ENCODE measurements around the gene KATNIP. TPM values are rescaled to one million over a fixed set of nuclear protein-coding genes. Genes with fewer than 3 reads are reported as not detected.
"Not testable (repeated sequence)": the region's sequence is repeated elsewhere in the genome, so short reads cannot be mapped to it uniquely, and the experiment has no call there.

The KATNIP gene
- total RNA-seq, 2 experiments from 2014 or later, result 9.8 to 13.7 TPM

- intact Hi-C loops (cut with micrococcal nuclease), result no loop called here
- ChIA-PET CTCF (no interaction called here), POLR2A (no interaction called here)
- no peaks in the 10 kb centered on the region for H3K27me3 Mint-ChIP-seq
- H3K9me3 Mint-ChIP-seq, result no peaks in the 10 kb centered on the region
- no peaks in the 10 kb centered on the region for H3K4me1 Mint-ChIP-seq (ENCODE audit: low read depth)
- no peak overlapping the region for H3K4me3 Mint-ChIP-seq
- no peak for DNase-seq
- H3K36me3 Mint-ChIP-seq, result no peaks in the 10 kb centered on the region
- H3K27ac Mint-ChIP-seq, result no peak overlapping the region
Observed at GRCh38 chr16:27568077-27568476, 18.1 kb downstream of the KATNIP start.

- H3K4me1 Mint-ChIP-seq (ENCODE audit: low read depth); H3K27ac Mint-ChIP-seq; DNase-seq; H3K4me3 Mint-ChIP-seq; H3K9me3 Mint-ChIP-seq; intact Hi-C loops (cut with micrococcal nuclease); H3K27me3 Mint-ChIP-seq; H3K36me3 Mint-ChIP-seq; POLR2A ChIA-PET; CTCF ChIA-PET: not testable (repeated sequence)
Observed at GRCh38 chr16:27570986-27571385, 21.0 kb downstream of the KATNIP start.

GRCh38 chr16:27571433-27572326, 21.7 kb downstream of the KATNIP start:
- intact Hi-C loops (cut with micrococcal nuclease), result no loop called here
- Mint-ChIP-seq H3K4me3 (no peak overlapping the region), H3K9me3 (no peaks in the 10 kb centered on the region), H3K4me1 (ENCODE audit: low read depth) (no peaks in the 10 kb centered on the region), H3K27ac (no peak overlapping the region), H3K36me3 (no peaks in the 10 kb centered on the region), H3K27me3 (no peaks in the 10 kb centered on the region)
- DNase-seq, result no peak
- ChIA-PET POLR2A (interaction anchor here (1.9 kb wide), 1 partner anchor 21 kb away, joined by 6 read pairs; no protein-coding TSS in a partner anchor), CTCF (no interaction called here)

- ChIA-PET POLR2A (interaction anchor here (1.9 kb wide), 1 partner anchor 22 kb away, joined by 6 read pairs; no protein-coding TSS in a partner anchor), CTCF (no interaction called here)
- Mint-ChIP-seq H3K27me3 (no peaks in the 10 kb centered on the region), H3K9me3 (no peaks in the 10 kb centered on the region), H3K4me3 (no peak overlapping the region), H3K36me3 (no peaks in the 10 kb centered on the region), H3K4me1 (ENCODE audit: low read depth) (no peaks in the 10 kb centered on the region), H3K27ac (no peak overlapping the region)
- intact Hi-C loops (cut with micrococcal nuclease), result no loop called here
- no peak for DNase-seq
Observed at GRCh38 chr16:27572711-27573110, 22.8 kb downstream of the KATNIP start.

- Mint-ChIP-seq H3K4me3 (no peak overlapping the region), H3K4me1 (ENCODE audit: low read depth) (peaks cover 12% of the 10 kb centered on the region), H3K9me3 (no peaks in the 10 kb centered on the region), H3K36me3 (peaks cover 4% of the 10 kb centered on the region), H3K27me3 (no peaks in the 10 kb centered on the region), H3K27ac (no peak overlapping the region)
- intact Hi-C loops (cut with micrococcal nuclease), result no loop called here
- no peak for DNase-seq
- ChIA-PET CTCF (no interaction called here), POLR2A (no interaction called here)
Observed at GRCh38 chr16:27576729-27577128, 26.8 kb downstream of the KATNIP start.

- Mint-ChIP-seq H3K27ac (no peak overlapping the region), H3K9me3 (no peaks in the 10 kb centered on the region), H3K4me1 (ENCODE audit: low read depth) (peaks cover 12% of the 10 kb centered on the region), H3K4me3 (no peak overlapping the region), H3K36me3 (peaks cover 18% of the 10 kb centered on the region), H3K27me3 (no peaks in the 10 kb centered on the region)
- intact Hi-C loops (cut with micrococcal nuclease), result no loop called here
- DNase-seq, result no peak
- ChIA-PET CTCF (no interaction called here), POLR2A (interaction anchor here (1.8 kb wide), 1 partner anchor 29 kb away, joined by 7 read pairs; the partner anchor contains the start of genes GTF3C1 and KATNIP)
Observed at GRCh38 chr16:27579087-27579980, 29.4 kb downstream of the KATNIP start.

GRCh38 chr16:27582883-27583282, 32.9 kb downstream of the KATNIP start:
- ChIA-PET POLR2A (interaction anchor here (1.1 kb wide), 1 partner anchor 22 kb away, joined by 3 read pairs; no protein-coding TSS in a partner anchor), CTCF (interaction anchor here (0.7 kb wide), 1 partner anchor 292 kb away, joined by 3 read pairs; no protein-coding TSS in a partner anchor)
- no peak for DNase-seq
- peaks cover 12% of the 10 kb centered on the region for H3K4me1 Mint-ChIP-seq (ENCODE audit: low read depth)
- no peak overlapping the region for H3K27ac Mint-ChIP-seq
- H3K9me3 Mint-ChIP-seq, result no peaks in the 10 kb centered on the region
- no peak overlapping the region for H3K4me3 Mint-ChIP-seq
- H3K27me3 Mint-ChIP-seq, result no peaks in the 10 kb centered on the region
- intact Hi-C loops (cut with micrococcal nuclease), result no loop called here
- H3K36me3 Mint-ChIP-seq, result peaks cover 18% of the 10 kb centered on the region

- Mint-ChIP-seq H3K36me3 (peaks cover 18% of the 10 kb centered on the region), H3K4me1 (ENCODE audit: low read depth) (peaks cover 7% of the 10 kb centered on the region), H3K9me3 (no peaks in the 10 kb centered on the region), H3K4me3 (no peak overlapping the region), H3K27me3 (no peaks in the 10 kb centered on the region), H3K27ac (no peak overlapping the region)
- ChIA-PET POLR2A (interaction anchor here (1.1 kb wide), 1 partner anchor 22 kb away, joined by 3 read pairs; no protein-coding TSS in a partner anchor), CTCF (no interaction called here)
- intact Hi-C loops (cut with micrococcal nuclease), result no loop called here
- DNase-seq, result no peak
Observed at GRCh38 chr16:27583634-27584033, 33.7 kb downstream of the KATNIP start.

- DNase-seq, result no peak
- H3K27ac Mint-ChIP-seq, result no peak overlapping the region
- ChIA-PET CTCF (no interaction called here), POLR2A (no interaction called here)
- intact Hi-C loops (cut with micrococcal nuclease), result no loop called here
- no peak overlapping the region for H3K4me3 Mint-ChIP-seq
- H3K27me3 Mint-ChIP-seq, result no peaks in the 10 kb centered on the region
- no peaks in the 10 kb centered on the region for H3K4me1 Mint-ChIP-seq (ENCODE audit: low read depth)
- H3K9me3 Mint-ChIP-seq, result no peaks in the 10 kb centered on the region
- H3K36me3 Mint-ChIP-seq, result peaks cover 20% of the 10 kb centered on the region
Observed at GRCh38 chr16:27585200-27585599, 35.3 kb downstream of the KATNIP start.

GRCh38 chr16:27586711-27587110, 36.8 kb downstream of the KATNIP start:
- H3K4me3 Mint-ChIP-seq, result no peak overlapping the region
- H3K36me3 Mint-ChIP-seq, result peaks cover 20% of the 10 kb centered on the region
- DNase-seq, result no peak
- intact Hi-C loops (cut with micrococcal nuclease), result no loop called here
- ChIA-PET CTCF (interaction anchor here (0.6 kb wide), 1 partner anchor 71 kb away, joined by 4 read pairs; no protein-coding TSS in a partner anchor), POLR2A (no interaction called here)
- no peaks in the 10 kb centered on the region for H3K9me3 Mint-ChIP-seq
- no peak overlapping the region for H3K27ac Mint-ChIP-seq
- no peaks in the 10 kb centered on the region for H3K4me1 Mint-ChIP-seq (ENCODE audit: low read depth)
- no peaks in the 10 kb centered on the region for H3K27me3 Mint-ChIP-seq

- POLR2A ChIA-PET, result no interaction called here
- no peaks in the 10 kb centered on the region for H3K9me3 Mint-ChIP-seq
- intact Hi-C loops (cut with micrococcal nuclease), result no loop called here
- no peak overlapping the region for H3K4me3 Mint-ChIP-seq
- H3K36me3 Mint-ChIP-seq, result peaks cover 13% of the 10 kb centered on the region
- no peak overlapping the region for H3K27ac Mint-ChIP-seq
- no peaks in the 10 kb centered on the region for H3K4me1 Mint-ChIP-seq (ENCODE audit: low read depth)
- H3K27me3 Mint-ChIP-seq, result no peaks in the 10 kb centered on the region
- CTCF ChIA-PET, result no interaction called here
- DNase-seq, result no peak
Observed at GRCh38 chr16:27588057-27588456, 38.1 kb downstream of the KATNIP start.

- Mint-ChIP-seq H3K36me3 (peaks cover 7% of the 10 kb centered on the region), H3K9me3 (no peaks in the 10 kb centered on the region), H3K27ac (no peak overlapping the region), H3K27me3 (no peaks in the 10 kb centered on the region), H3K4me1 (ENCODE audit: low read depth) (no peaks in the 10 kb centered on the region), H3K4me3 (no peak overlapping the region)
- intact Hi-C loops (cut with micrococcal nuclease), result no loop called here
- ChIA-PET CTCF (no interaction called here), POLR2A (no interaction called here)
- no peak for DNase-seq
Observed at GRCh38 chr16:27591837-27592236, 41.9 kb downstream of the KATNIP start.

All from activated CD4-positive, alpha-beta memory T cell treated with anti-CD3 and anti-CD28 coated beads for 36 hours (primary cell).